H9 (cell line): ENCODE data around the gene TENM4. TPM values are rescaled to one million over a fixed set of nuclear protein-coding genes. Genes with fewer than 3 reads are reported as not detected.

Experiments used
- DNase-seq: peaks from one replicate; pipeline ENCODE4 v3.0.0-alpha.2; 2017
- H2AFZ ChIP-seq: one replicate; pipeline ENCODE4 v1.6.1; 2013; ENCODE audit warnings: mild to moderate bottlenecking, low read length, control low read depth, moderate library complexity
- H2AK5ac ChIP-seq: 2 replicates; pipeline ENCODE4 v1.6.1; 2013; ENCODE audit warnings: low read length, control low read depth, mixed read lengths; ENCODE audit not compliant: insufficient read length
- H2BK120ac ChIP-seq: one replicate; pipeline ENCODE4 v1.6.1; 2013; ENCODE audit warnings: low read depth, mild to moderate bottlenecking, low read length, control low read depth, inconsistent platforms; ENCODE audit not compliant: poor library complexity, severe bottlenecking
- H2BK12ac ChIP-seq: 2 replicates; pipeline ENCODE4 v1.6.1; 2013; ENCODE audit warnings: low read length, control low read depth, mixed read lengths, low read depth; ENCODE audit not compliant: insufficient read length
- H2BK15ac ChIP-seq: 2 replicates; pipeline ENCODE4 v1.6.1; 2013; ENCODE audit warnings: low read depth, low read length, control low read depth
- H2BK20ac ChIP-seq: one replicate; pipeline ENCODE4 v1.6.1; 2013; ENCODE audit warnings: low read depth, mild to moderate bottlenecking, low read length, control low read depth, inconsistent platforms; ENCODE audit not compliant: poor library complexity, severe bottlenecking
- H2BK5ac ChIP-seq: 2 replicates; pipeline ENCODE4 v1.6.1; 2013; ENCODE audit warnings: low read length, control low read depth, mixed read lengths; ENCODE audit not compliant: insufficient read length
- H3K14ac ChIP-seq: 2 replicates; pipeline ENCODE4 v1.6.1; 2013; ENCODE audit warnings: low read length, control low read depth; ENCODE audit not compliant: insufficient read depth
- H3K18ac ChIP-seq: 2 replicates; pipeline ENCODE4 v1.6.1; 2013; ENCODE audit warnings: low read depth, mild to moderate bottlenecking, mixed read lengths, low read length, control low read depth; ENCODE audit not compliant: insufficient read length
- H3K23ac ChIP-seq: 2 replicates; pipeline ENCODE4 v1.6.1; 2013; ENCODE audit warnings: low read length, control low read depth, mixed read lengths, low read depth; ENCODE audit not compliant: insufficient read length
- H3K23me2 ChIP-seq: 2 replicates; pipeline ENCODE4 v1.6.1; 2013; ENCODE audit warnings: low read depth, mild to moderate bottlenecking, mixed read lengths, low read length, control low read depth; ENCODE audit not compliant: insufficient read length, poor library complexity, severe bottlenecking
- H3K27ac ChIP-seq: 2 replicates; pipeline ENCODE4 v1.5.1; 2013; ENCODE audit warnings: low read length, control low read depth, mixed read lengths, low read depth; ENCODE audit not compliant: insufficient read length
- H3K27me3 ChIP-seq: 2 replicates; pipeline ENCODE4 v1.6.1; 2013; ENCODE audit warnings: low read length, control low read depth, inconsistent platforms; ENCODE audit not compliant: insufficient read depth
- H3K4ac ChIP-seq: 2 replicates; pipeline ENCODE4 v1.6.1; 2013; ENCODE audit warnings: low read depth, mild to moderate bottlenecking, control low read depth, inconsistent platforms, low read length, moderate library complexity
- H3K4me1 ChIP-seq: 2 replicates; pipeline ENCODE4 v1.6.1; 2013; ENCODE audit warnings: low read length, control low read depth, inconsistent platforms; ENCODE audit not compliant: insufficient read depth
- H3K4me2 ChIP-seq: 2 replicates; pipeline ENCODE4 v1.6.1; 2013; ENCODE audit warnings: low read length, control low read depth, mixed read lengths; ENCODE audit not compliant: insufficient read length, insufficient read depth
- H3K56ac ChIP-seq: 2 replicates; pipeline ENCODE4 v1.6.1; 2013; ENCODE audit warnings: low read depth, mild to moderate bottlenecking, mixed read lengths, low read length, control low read depth; ENCODE audit not compliant: insufficient read length
- H3K79me1 ChIP-seq: 2 replicates; pipeline ENCODE4 v1.6.1; 2013; ENCODE audit warnings: low read depth, mild to moderate bottlenecking, moderate library complexity, low read length, control low read depth, inconsistent platforms; ENCODE audit not compliant: insufficient read depth, poor library complexity, severe bottlenecking
- H3K79me2 ChIP-seq: 2 replicates; pipeline ENCODE4 v1.6.1; 2013; ENCODE audit warnings: low read length, control low read depth, inconsistent platforms; ENCODE audit not compliant: insufficient read depth
- H3K9ac ChIP-seq: 2 replicates; pipeline ENCODE4 v1.6.1; 2013; ENCODE audit warnings: low read length, control low read depth, mixed read lengths; ENCODE audit not compliant: insufficient read length; ENCODE audit errors: extremely low read depth
- H3K9me3 ChIP-seq: one replicate; pipeline ENCODE4 v1.6.1; 2013; ENCODE audit warnings: low read depth, low read length, inconsistent platforms; ENCODE audit not compliant: control insufficient read depth
- H3T11ph ChIP-seq: one replicate; pipeline ENCODE4 v1.6.1; 2013; ENCODE audit warnings: mild to moderate bottlenecking, low read length, control low read depth, inconsistent platforms
- H4K20me1 ChIP-seq: one replicate; pipeline ENCODE4 v1.6.1; 2013; ENCODE audit not compliant: control insufficient read depth, insufficient read length, insufficient read depth
- H4K5ac ChIP-seq: 2 replicates; pipeline ENCODE4 v1.6.1; 2013; ENCODE audit warnings: low read depth, mild to moderate bottlenecking, mixed read lengths, low read length, control low read depth; ENCODE audit not compliant: insufficient read length
- H4K8ac ChIP-seq: replicated peaks from 2 replicates; pipeline ENCODE4 v1.6.1; 2013; ENCODE audit warnings: low read length, control low read depth, mixed read lengths, low read depth; ENCODE audit not compliant: insufficient read length
- H4K91ac ChIP-seq: 2 replicates; pipeline ENCODE4 v1.6.1; 2013; ENCODE audit warnings: low read depth, mild to moderate bottlenecking, moderate library complexity, mixed read lengths, low read length, control low read depth; ENCODE audit not compliant: insufficient read length
- H3K27ac Mint-ChIP-seq, 3 experiments: 2 replicates in 2 of 3; 3 replicates in 1 of 3; pipeline ENCODE4 v1.8.0; 2020 to 2021; ENCODE audit warnings: mixed read lengths in 3 of 3, mild to moderate bottlenecking in 1 of 3, moderate library complexity in 1 of 3
- H3K27me3 Mint-ChIP-seq: 2 replicates; pipeline ENCODE4 v1.8.0; 2021; ENCODE audit warnings: low read depth, mild to moderate bottlenecking, moderate library complexity, mixed read lengths
- H3K36me3 Mint-ChIP-seq, 3 experiments: 2 replicates in 2 of 3; 3 replicates in 1 of 3; pipeline ENCODE4 v1.8.0; 2020 to 2021; ENCODE audit warnings: low read depth in 3 of 3, mixed read lengths in 3 of 3; ENCODE audit not compliant: insufficient read depth in 1 of 3
- H3K4me1 Mint-ChIP-seq, 2 experiments: 2 replicates each; pipeline ENCODE4 v1.8.0; 2020; ENCODE audit warnings: mixed read lengths in 2 of 2
- H3K4me3 Mint-ChIP-seq, 2 experiments: 2 replicates in 1 of 2; 3 replicates in 1 of 2; pipeline ENCODE4 v1.8.0; 2020 to 2021; ENCODE audit warnings: mild to moderate bottlenecking in 2 of 2, mixed read lengths in 2 of 2, moderate library complexity in 1 of 2
- H3K9me3 Mint-ChIP-seq, 2 experiments: 2 replicates in 1 of 2; 3 replicates in 1 of 2; pipeline ENCODE4 v1.8.0; 2020; ENCODE audit warnings: mild to moderate bottlenecking in 2 of 2, mixed read lengths in 2 of 2, moderate library complexity in 1 of 2
- WGBS: extraction: QIAGEN DNeasy Blood & Tissue Kit; methylation state at CpG from one replicate; pipeline ENCODE4 v1.1.7; 2013; ENCODE audit warnings: missing lambda C conversion rate, low lambda C conversion rate, mixed read lengths; ENCODE audit not compliant: insufficient read length; ENCODE audit errors: extremely low coverage; 5-methylcytosine and 5-hydroxymethylcytosine counted together
- total RNA-seq: library from RNA; stranded (reverse); gene quantifications from 2 replicates; pipeline ENCODE4 v1.2.1, GENCODE V29; 2021
- TF ChIP-seq, protein P1 (sequence below): fragments of 200-600 bp; sonication (generic); conservative IDR thresholded peaks from 3 replicates; pipeline ENCODE4 v1.8.0; 2021; ENCODE audit warnings: antibody characterized with exemption, mild to moderate bottlenecking

TENM4 gene
- total RNA-seq, 1 experiment from 2014 or later, result 4.6 TPM

DNA sequence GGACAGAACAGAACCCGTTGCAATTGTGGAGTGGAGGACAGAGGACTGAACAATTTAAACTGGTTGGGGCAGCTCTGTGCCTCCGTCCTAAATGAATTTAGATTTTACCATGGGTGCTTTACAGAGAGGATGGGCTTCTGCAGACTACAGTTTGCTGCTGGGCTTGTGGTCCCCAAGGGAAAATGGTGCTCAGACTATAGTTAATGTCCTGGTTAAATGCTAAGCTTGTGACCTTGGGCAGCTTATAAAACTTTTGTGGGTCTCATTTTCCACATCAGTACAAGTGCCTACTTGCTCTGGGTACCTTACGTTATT lies 511.0 kb downstream of the TENM4 start:
- Histone ChIP-seq H2BK120ac (no peak overlapping the region), H2BK5ac (no peak overlapping the region), H3K9me3 (no peaks in the 10 kb centered on the region), H3K18ac (no peak overlapping the region), H2AK5ac (no peak overlapping the region), H2BK15ac (no peak overlapping the region), H4K91ac (no peak overlapping the region), H3K79me2 (no peaks in the 10 kb centered on the region), H2AFZ (no peak overlapping the region), H3K4me2 (peak overlapping the region; percentile 15), H3K27me3 (peaks cover 41% of the 10 kb centered on the region), H3K4me1 (peaks cover 8% of the 10 kb centered on the region; the same call in 1 of the 2 replicates), H3K27ac (no peak overlapping the region), H3K56ac (no peak overlapping the region), H2BK12ac (no peak overlapping the region), H3K23me2 (no peaks in the 10 kb centered on the region), H4K20me1 (no peaks in the 10 kb centered on the region), H4K8ac (no peak overlapping the region), H4K5ac (no peak overlapping the region), H2BK20ac (no peak overlapping the region), H3K14ac (no peak overlapping the region), H3K23ac (no peak overlapping the region), H3T11ph (no peak overlapping the region), H3K4ac (no peak overlapping the region), H3K79me1 (no peaks in the 10 kb centered on the region), H3K9ac (no peak overlapping the region)
- Mint-ChIP-seq H3K36me3 (peaks cover 4 to 15% (median 6%) of the 10 kb centered on the region in 3 experiments; a peak in 6 of 7 replicates), H3K27ac (no peak overlapping the region), H3K9me3 (peaks cover 11 to 12% of the 10 kb centered on the region in 2 experiments), H3K4me3 (no peak overlapping the region; a peak in 1 of 5 replicates), H3K4me1 (peaks cover 53 to 58% of the 10 kb centered on the region in 2 experiments), H3K27me3 (peaks cover 95% of the 10 kb centered on the region)
- no CpG with 5 or more reads among the region's 3 CpGs for WGBS
- TF ChIP-seq, protein P1, sequence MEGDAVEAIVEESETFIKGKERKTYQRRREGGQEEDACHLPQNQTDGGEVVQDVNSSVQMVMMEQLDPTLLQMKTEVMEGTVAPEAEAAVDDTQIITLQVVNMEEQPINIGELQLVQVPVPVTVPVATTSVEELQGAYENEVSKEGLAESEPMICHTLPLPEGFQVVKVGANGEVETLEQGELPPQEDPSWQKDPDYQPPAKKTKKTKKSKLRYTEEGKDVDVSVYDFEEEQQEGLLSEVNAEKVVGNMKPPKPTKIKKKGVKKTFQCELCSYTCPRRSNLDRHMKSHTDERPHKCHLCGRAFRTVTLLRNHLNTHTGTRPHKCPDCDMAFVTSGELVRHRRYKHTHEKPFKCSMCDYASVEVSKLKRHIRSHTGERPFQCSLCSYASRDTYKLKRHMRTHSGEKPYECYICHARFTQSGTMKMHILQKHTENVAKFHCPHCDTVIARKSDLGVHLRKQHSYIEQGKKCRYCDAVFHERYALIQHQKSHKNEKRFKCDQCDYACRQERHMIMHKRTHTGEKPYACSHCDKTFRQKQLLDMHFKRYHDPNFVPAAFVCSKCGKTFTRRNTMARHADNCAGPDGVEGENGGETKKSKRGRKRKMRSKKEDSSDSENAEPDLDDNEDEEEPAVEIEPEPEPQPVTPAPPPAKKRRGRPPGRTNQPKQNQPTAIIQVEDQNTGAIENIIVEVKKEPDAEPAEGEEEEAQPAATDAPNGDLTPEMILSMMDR, result no peak
- DNase-seq, result no peak
